ENCODE data around the gene RPAP2.

Gene RPAP2

DNA sequence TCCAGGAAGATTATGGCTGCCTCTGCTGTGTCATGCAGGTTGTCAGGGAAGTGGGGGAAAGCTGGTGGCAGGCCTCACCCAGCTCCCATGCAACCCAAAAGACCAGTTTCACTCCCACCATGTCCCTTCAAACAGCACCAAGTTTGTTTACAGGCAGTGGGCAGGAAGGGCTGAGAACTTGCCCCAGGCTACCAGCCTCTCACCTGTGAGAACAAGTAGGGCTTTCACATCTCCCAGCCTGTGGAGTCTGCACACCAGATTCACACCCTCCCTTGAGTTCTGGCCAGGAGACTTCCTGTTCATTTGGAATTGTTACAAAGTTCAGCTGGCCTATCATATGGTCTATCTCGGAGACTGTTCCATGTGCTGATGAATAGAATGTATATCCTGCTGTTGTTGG, 27.8 kb downstream of the RPAP2 start:
- TF ChIP-seq, protein P1, sequence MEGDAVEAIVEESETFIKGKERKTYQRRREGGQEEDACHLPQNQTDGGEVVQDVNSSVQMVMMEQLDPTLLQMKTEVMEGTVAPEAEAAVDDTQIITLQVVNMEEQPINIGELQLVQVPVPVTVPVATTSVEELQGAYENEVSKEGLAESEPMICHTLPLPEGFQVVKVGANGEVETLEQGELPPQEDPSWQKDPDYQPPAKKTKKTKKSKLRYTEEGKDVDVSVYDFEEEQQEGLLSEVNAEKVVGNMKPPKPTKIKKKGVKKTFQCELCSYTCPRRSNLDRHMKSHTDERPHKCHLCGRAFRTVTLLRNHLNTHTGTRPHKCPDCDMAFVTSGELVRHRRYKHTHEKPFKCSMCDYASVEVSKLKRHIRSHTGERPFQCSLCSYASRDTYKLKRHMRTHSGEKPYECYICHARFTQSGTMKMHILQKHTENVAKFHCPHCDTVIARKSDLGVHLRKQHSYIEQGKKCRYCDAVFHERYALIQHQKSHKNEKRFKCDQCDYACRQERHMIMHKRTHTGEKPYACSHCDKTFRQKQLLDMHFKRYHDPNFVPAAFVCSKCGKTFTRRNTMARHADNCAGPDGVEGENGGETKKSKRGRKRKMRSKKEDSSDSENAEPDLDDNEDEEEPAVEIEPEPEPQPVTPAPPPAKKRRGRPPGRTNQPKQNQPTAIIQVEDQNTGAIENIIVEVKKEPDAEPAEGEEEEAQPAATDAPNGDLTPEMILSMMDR (conservative IDR thresholded peaks at IDR 0.05; ENCODE audit: low read depth, low read length), result no peak
- no peak overlapping the region for H2AFZ ChIP-seq (ENCODE audit: low read depth)
- H3K36me3 ChIP-seq (ENCODE audit: insufficient read depth), result no peaks in the 10 kb centered on the region
- no peak overlapping the region for H3K9ac ChIP-seq
- no peak overlapping the region for H3K4me3 ChIP-seq (IDR thresholded peaks at IDR 0.05; ENCODE audit: insufficient read depth, low read depth, low read length)
- no peaks in the 10 kb centered on the region for H3K79me2 ChIP-seq (ENCODE audit: insufficient read depth, low read depth)
- no peaks in the 10 kb centered on the region for H3K27me3 ChIP-seq (ENCODE audit: insufficient read depth, low read depth)
- no peaks in the 10 kb centered on the region for H4K20me1 ChIP-seq (ENCODE audit: insufficient read depth)
- H3K4me2 ChIP-seq, result no peak overlapping the region
- no peak overlapping the region for H3K27ac ChIP-seq
- H3K4me1 ChIP-seq (ENCODE audit: low read depth, poor library complexity, severe bottlenecking), result no peaks in the 10 kb centered on the region

DNA sequence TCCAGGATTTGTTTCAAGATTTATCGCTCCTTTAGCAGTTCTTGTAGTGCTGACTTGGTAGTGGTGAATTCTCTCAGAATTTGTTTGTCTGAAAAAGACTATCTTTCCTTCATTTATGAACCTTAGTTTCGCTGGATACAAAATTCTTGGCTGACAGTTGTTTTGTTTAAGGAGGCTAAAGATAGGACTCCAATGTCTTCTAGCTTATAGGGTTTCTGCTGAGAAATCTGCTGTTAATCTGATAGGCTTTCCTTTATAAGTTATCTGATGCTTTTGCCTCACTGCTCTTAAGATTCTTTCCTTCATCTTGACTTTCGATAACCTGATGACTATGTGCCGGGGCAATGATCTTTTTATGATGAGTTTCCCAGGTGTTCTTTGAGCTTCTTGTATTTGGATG, 28.9 kb downstream of the RPAP2 start:
- Histone ChIP-seq H3K27me3 (ENCODE audit: insufficient read depth, low read depth) (no peaks in the 10 kb centered on the region), H3K4me3 (IDR thresholded peaks at IDR 0.05; ENCODE audit: insufficient read depth, low read depth, low read length) (no peak overlapping the region), H3K27ac (no peak overlapping the region), H3K4me2 (no peak overlapping the region), H4K20me1 (ENCODE audit: insufficient read depth) (no peaks in the 10 kb centered on the region), H3K9ac (no peak overlapping the region), H3K4me1 (ENCODE audit: low read depth, poor library complexity, severe bottlenecking) (no peaks in the 10 kb centered on the region), H3K36me3 (ENCODE audit: insufficient read depth) (no peaks in the 10 kb centered on the region), H3K79me2 (ENCODE audit: insufficient read depth, low read depth) (no peaks in the 10 kb centered on the region), H2AFZ (ENCODE audit: low read depth) (no peak overlapping the region)
- TF ChIP-seq, protein P1 (conservative IDR thresholded peaks at IDR 0.05; ENCODE audit: low read depth, low read length), result no peak

DNA sequence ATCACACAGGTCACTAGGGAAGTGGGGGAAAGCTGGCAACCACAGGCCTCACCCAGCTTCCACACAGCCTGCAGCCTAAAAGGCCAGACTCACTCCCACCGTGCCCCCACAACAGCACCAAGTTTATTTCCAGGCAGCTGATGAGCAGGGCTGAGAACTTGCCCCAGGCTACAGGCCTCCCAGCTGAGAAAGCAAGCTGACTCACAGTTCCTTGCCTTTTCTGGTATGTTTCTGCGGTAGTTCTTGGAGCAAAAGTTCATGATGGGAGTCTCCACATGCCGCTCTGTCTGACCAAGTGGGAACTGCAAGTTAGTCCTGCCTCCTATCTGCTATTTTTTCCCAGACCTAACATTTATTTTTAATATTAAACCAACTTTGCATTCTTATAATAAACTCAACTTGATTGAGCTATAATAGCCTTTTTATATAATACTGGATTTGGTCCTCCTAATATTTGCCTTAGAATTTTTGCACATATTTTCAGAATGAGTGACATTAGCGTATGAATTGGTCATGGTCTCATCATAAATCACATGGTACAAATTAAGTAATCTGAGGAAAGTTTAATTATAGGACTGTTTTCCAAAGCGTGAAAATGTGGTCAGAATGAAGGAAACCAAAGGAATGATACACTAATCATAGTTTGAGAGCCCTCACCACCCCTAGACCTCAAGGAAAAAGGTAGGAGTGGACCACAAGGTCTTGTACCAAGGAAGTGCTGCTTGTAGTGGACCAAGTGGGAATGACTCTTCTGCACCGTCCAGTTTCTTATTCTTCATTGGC, 30.7 kb downstream of the RPAP2 start:
- no peaks in the 10 kb centered on the region for H4K20me1 ChIP-seq (ENCODE audit: insufficient read depth)
- no peak overlapping the region for H3K4me2 ChIP-seq
- H3K27me3 ChIP-seq (ENCODE audit: insufficient read depth, low read depth), result no peaks in the 10 kb centered on the region
- no peak overlapping the region for H2AFZ ChIP-seq (ENCODE audit: low read depth)
- no peaks in the 10 kb centered on the region for H3K4me1 ChIP-seq (ENCODE audit: low read depth, poor library complexity, severe bottlenecking)
- H3K9ac ChIP-seq, result no peak overlapping the region
- H3K27ac ChIP-seq, result no peak overlapping the region
- H3K79me2 ChIP-seq (ENCODE audit: insufficient read depth, low read depth), result no peaks in the 10 kb centered on the region
- H3K36me3 ChIP-seq (ENCODE audit: insufficient read depth), result no peaks in the 10 kb centered on the region
- TF ChIP-seq, protein P1 (conservative IDR thresholded peaks at IDR 0.05; ENCODE audit: low read depth, low read length), result no peak
- no peak overlapping the region for H3K4me3 ChIP-seq (IDR thresholded peaks at IDR 0.05; ENCODE audit: insufficient read depth, low read depth, low read length)

DNA sequence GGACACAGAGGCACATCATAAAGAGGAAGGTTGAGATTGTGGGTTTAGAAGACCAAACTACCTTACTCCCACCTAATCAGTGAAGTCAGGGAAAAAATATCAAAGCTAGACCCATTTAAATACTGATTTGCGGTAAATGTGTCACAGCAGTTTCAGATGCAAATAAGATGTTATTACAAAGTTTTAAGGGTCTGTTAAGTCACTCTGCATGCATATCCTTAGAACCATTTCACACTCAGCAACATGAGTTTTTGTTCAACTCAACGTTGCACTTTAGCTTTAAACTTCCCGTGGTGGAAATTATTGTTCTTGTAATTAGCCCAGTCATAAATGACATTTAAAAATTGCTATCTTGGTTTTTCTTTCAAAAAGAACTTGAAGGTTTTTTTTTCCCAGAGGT, 34.8 kb downstream of the RPAP2 start:
- Histone ChIP-seq H3K9ac (no peak overlapping the region), H3K4me3 (IDR thresholded peaks at IDR 0.05; ENCODE audit: insufficient read depth, low read depth, low read length) (no peak overlapping the region), H3K27me3 (ENCODE audit: insufficient read depth, low read depth) (no peaks in the 10 kb centered on the region), H3K27ac (no peak overlapping the region), H3K4me2 (no peak overlapping the region), H3K4me1 (ENCODE audit: low read depth, poor library complexity, severe bottlenecking) (no peaks in the 10 kb centered on the region), H2AFZ (ENCODE audit: low read depth) (no peak overlapping the region), H3K79me2 (ENCODE audit: insufficient read depth, low read depth) (no peaks in the 10 kb centered on the region), H4K20me1 (ENCODE audit: insufficient read depth) (no peaks in the 10 kb centered on the region), H3K36me3 (ENCODE audit: insufficient read depth) (no peaks in the 10 kb centered on the region)
- TF ChIP-seq, protein P1 (conservative IDR thresholded peaks at IDR 0.05; ENCODE audit: low read depth, low read length), result no peak

Measured in KMS-11 (cell line).